Endometrium (tissue), 2 donors: ENCODE measurements around the gene PERP.
A peak's percentile ranks its signal among the peaks of the same experiment; 100 is the strongest.
"Not testable (repeated sequence)": the region's sequence is repeated elsewhere in the genome, so short reads cannot be mapped to it uniquely, and the experiment has no call there.

Source experiments
- FAIRE-seq: peaks from 2 replicates; lab custom pipeline; 2012; peaks lifted over from hg19 to GRCh38; lab: Jason Lieb, UNC
- donor health status: control.
- donor health status: control.

PERP gene

GRCh38 chr6:138107078-138107751 lies at the start of gene PERP:
Gene PERP (minus strand): TSS chr6:138107419. CDS start chr6:138107340, 79 bp downstream.
- no peak for FAIRE-seq

- no peak for FAIRE-seq
These were observed 48.2 kb upstream of the PERP start for GRCh38 chr6:138155443-138155842.

DNA sequence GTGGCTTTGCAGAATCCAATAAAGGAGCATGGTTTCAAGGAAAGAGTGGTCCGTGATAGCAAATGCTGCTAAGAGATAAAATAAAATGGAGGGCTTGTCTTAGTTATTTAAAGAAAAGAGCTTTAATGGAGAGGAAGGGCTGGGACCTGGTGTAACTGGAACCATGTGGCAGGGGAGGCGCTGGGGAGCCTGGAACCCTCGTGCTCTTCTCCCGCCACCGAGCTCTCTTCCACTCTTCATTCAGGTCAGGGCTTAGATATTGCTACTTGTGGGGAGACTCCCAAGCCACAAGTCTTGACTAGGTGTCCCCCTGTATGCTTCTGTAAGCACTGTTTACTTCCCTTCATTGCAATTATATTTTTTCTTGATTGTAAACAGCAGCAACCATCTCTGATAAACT lies 39.3 kb upstream of the PERP start:
- no peak for FAIRE-seq

DNA sequence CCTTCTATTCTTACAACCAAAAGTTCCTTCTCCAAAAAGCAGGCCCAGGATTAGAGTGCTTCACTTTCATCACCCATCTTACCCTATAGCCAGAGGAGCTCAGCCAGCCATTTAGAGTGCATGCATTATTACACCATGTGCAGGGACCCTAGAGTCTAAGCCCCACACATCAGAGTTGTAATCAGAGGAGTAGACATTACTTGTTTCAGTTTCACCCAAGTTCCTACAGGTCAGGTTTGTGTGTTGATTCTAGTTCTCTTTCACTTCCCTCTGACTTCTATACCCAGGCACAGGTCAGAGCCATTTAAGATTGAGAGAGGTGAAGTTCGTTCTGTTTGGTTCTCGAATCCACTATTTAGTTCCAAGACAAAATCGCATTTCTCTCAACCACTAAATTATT lies 38.2 kb upstream of the PERP start:
- FAIRE-seq = no peak

- no peak for FAIRE-seq
These were observed 35.6 kb upstream of the PERP start for GRCh38 chr6:138142806-138143205.

- FAIRE-seq = no peak
These were observed 22.0 kb upstream of the PERP start for GRCh38 chr6:138129190-138129589.

DNA sequence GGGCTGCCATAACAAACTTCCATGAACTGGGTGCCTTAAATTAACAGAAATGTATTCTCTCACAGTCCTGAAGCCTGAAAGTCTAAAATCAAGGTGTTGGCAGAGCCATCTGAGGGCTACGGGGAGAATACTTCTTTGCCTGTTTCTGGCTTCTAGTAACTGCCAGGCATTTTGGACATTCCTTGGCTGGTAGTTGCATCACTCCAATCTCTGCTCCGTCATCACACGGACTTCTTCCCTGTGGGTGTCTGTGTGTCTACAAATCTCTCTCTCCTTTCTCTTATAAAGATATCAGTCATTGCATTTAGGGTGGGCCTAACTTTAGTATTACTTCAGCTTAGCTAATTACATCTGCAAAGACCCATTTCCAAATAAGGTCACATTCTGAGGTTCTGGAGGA lies 20.9 kb upstream of the PERP start:
- FAIRE-seq = no peak

DNA sequence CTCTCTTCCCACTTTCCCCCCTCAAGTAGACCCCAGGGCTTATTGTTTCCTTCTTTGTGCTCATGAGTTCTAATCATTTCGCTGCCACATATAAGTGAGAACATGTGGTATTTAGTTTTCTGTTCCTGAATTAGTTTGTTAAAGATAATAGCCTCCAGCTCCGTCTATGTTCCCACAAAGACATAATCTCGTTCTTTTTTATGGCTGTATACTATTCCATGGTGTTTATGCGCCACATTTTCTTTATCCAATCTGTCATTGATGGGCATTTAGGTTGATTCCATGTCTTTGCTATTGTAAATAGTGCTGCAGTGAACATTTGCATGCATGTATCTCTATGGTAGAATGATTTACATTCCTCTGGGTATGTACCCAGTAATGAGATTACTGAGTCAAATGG lies 16.9 kb upstream of the PERP start:
- no peak for FAIRE-seq

DNA sequence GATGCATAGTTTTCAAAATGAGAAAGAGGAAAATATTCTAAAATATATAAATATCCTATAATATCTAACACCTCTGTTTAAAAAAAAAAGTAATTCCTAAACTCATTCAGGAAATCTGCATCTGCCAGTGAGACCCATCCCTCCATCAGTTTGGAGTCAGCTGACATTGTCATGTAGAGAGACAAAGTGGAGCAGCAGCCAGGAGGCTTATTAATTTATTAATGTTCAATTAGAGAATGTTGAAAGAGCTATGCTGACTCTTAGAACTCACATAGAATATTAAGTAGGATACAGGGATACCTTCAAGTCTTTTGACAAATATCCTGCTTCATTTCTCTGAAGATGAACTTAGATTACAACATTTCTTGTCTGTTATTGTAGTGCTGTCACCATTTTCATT lies 12.8 kb upstream of the PERP start:
- no peak for FAIRE-seq

DNA sequence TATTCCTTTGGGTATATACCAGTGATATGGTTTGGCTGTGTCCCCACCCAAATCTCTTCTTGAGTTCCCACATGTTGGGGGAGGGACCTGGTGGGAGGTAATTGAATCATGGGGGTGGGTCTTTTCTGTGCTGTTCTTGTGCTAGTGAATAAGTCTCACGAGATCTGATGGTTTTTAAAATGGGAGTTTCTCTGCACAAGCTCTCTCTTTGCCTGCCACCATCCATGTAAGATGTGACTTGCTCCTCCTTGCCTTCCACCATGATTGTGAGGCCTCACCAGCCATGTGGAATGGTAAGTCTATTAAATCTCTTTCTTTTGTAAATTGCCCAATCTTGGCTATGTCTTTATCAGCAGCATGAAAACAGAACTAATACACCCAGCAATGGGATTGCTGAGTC lies 12.0 kb upstream of the PERP start:
- not testable (repeated sequence) for FAIRE-seq

- FAIRE-seq = no peak
These were observed 10.2 kb upstream of the PERP start for GRCh38 chr6:138117376-138117914.

- FAIRE-seq = no peak
These were observed 9.4 kb upstream of the PERP start for GRCh38 chr6:138116661-138116999.

GRCh38 chr6:138115877-138116660 lies 8.8 kb upstream of the PERP start:
- FAIRE-seq = peak; percentile 84

GRCh38 chr6:138115201-138115600 lies 8.0 kb upstream of the PERP start:
- no peak for FAIRE-seq

GRCh38 chr6:138113588-138114210 lies 6.5 kb upstream of the PERP start:
- FAIRE-seq = no peak

DNA sequence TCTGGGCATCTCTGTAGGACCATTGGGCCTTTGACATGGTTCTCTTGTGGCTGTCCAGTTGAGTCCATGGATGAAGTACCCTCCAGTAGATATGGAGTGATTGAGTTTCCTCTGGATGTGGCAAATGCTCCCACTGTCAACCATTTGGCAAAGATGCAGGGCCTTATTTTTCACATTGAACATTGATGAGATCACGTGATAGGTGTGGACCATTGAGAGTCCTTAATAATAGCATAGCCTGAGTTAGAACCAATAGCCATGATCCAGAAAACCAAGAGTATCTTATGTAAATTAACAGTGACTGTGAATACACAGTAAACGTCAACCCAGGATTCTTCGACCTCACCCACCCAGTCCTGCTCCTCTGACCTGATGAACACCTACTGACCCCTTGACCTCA lies 3.0 kb upstream of the PERP start:
- FAIRE-seq = no peak

DNA sequence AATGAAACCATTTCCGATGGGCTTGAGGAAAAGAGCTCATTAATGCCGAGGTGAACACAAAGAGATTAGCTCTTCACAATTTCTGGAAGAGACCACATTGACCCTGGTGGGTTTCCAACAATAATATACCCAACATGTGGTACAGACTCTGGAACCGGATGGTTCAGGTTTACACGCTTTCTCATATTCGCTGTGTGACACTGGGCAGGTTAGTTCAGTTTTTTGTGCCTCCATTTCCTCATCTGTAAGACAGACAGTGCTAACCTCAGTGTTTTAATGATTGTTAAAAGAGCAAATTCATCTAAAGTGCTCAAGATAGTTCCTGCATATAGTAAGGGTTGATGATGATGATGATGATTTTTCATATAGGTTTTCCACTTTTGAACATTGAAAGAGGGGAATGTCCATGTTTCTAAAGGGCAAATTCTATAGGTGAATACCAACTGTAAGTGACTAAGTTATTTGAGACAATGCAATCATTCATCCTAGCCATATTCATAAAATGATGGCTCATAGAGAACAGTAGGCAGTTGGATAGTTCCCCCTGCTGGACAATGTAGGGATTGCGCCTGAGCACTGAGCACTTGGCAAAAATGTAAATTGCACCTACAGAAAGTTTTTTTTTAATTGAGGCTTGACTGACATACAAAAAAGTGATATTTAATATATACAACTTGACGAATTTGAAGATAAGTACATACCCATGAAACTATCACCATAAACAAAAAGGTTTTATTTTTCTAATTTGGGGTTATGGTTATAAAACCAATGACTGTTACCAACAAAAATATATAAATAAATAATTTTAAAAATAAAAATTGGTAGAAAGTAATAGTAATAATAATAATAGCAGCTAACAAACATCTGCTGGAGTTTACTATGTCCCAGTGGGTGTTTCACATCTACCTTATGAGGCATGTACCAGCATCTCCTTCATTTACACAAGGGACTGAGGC lies 2.1 kb upstream of the PERP start:
- FAIRE-seq = peak; percentile 89

- no peak for FAIRE-seq
These were observed 753 bp upstream of the PERP start for GRCh38 chr6:138107752-138108592.

DNA sequence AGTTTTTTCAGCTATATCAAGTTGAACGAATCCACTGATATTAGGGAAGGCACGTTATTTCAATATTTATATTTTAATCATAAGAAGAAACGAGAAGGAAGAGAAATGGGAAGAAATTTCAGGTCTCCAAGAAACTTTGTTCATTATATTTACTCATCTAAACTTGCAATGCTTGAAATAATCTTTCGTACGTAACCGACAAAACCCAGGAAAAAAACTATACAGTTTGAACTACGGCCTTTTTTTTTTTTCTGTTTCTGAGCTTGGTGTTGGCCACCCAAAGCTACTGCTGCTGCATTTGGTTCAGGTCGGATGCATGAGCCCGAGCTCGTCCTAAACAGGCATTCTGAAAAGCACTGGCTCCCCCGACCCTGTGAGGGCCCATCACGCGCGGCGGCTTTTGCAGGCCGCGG lies 548 bp downstream of the PERP start:
- no peak for FAIRE-seq

GRCh38 chr6:138105880-138106664 lies 1.1 kb downstream of the PERP start:
- no peak for FAIRE-seq
